Prostate gland (tissue), 2 donors: ENCODE results near the gene ELOVL1.

Experiments used
- CTCF ChIP-seq, 4 experiments: fragments of 200-600 bp in 2 of 4; fragments of 450-650 bp in 2 of 4; sonication (generic) in 2 of 4; IDR thresholded peaks; 1 replicate in 3 of 4; 2 replicates in 1 of 4; pipeline ENCODE4 v1.5.1; 2016 to 2019; ENCODE audit warnings: antibody characterized with exemption in 4 of 4, mild to moderate bottlenecking in 2 of 4, moderate library complexity in 2 of 4
- POLR2A ChIP-seq: fragments of 450-650 bp; IDR thresholded peaks from one replicate; pipeline ENCODE4 v1.6.1; 2016; ENCODE audit warnings: antibody characterized with exemption, mild to moderate bottlenecking

GRCh38 chr1:43339584-43340232 lies 28.1 kb downstream of the ELOVL1 start:
- no peak for TF ChIP-seq CTCF (IDR thresholded peaks at IDR 0.05)
- no peak for TF ChIP-seq POLR2A
